HepG2 (cell line): ENCODE results near the gene MLX. TPM values are rescaled to one million over a fixed set of nuclear protein-coding genes. Genes with fewer than 3 reads are reported as not detected.

Experiments used
- ASH2L ChIP-seq: fragments of 300-600, 200-600 bp; sonication (generic); IDR thresholded peaks from 2 replicates; pipeline ENCODE4 v1.7.0; 2017; ENCODE audit warnings: low read depth, mild to moderate bottlenecking, moderate library complexity, mixed read lengths, low read length; ENCODE audit not compliant: insufficient read length
- BCL6 ChIP-seq: IDR thresholded peaks from 2 replicates; pipeline ENCODE4 v1.6.1; 2016; ENCODE audit warnings: missing genetic modification reagents, missing compliant biosample characterization
- EEA1 ChIP-seq: sonication (generic); formaldehyde crosslinking; IDR thresholded peaks from 2 replicates; pipeline ENCODE4 v1.5.1; 2020; ENCODE audit warnings: mild to moderate bottlenecking, missing genetic modification reagents, borderline replicate concordance
- ELF3 ChIP-seq: IDR thresholded peaks from 2 replicates; pipeline ENCODE4 v1.6.1; 2016; ENCODE audit warnings: missing genetic modification reagents, missing compliant biosample characterization
- ETV6 ChIP-seq: sonication (generic); formaldehyde crosslinking; conservative IDR thresholded peaks from 2 replicates; pipeline ENCODE4 v1.4.0; 2020; ENCODE audit warnings: missing genetic modification reagents
- HDAC2 ChIP-seq: sonication (generic); formaldehyde crosslinking; IDR thresholded peaks from 2 replicates; pipeline ENCODE4 v1.4.0; 2020; ENCODE audit warnings: missing genetic modification reagents
- HINFP ChIP-seq: sonication (generic); formaldehyde crosslinking; IDR thresholded peaks from 2 replicates; pipeline ENCODE4 v1.4.0; 2020; ENCODE audit warnings: low read depth, mild to moderate bottlenecking, missing genetic modification reagents
- IKZF1 ChIP-seq: fragments of 450-650 bp; IDR thresholded peaks from 2 replicates; pipeline ENCODE4 v1.7.1; 2016
- ISX ChIP-seq: sonication (generic); formaldehyde crosslinking; conservative IDR thresholded peaks from 2 replicates; pipeline ENCODE4 v1.5.0; 2020; ENCODE audit warnings: missing genetic modification reagents
- KDM2A ChIP-seq: sonication (generic); formaldehyde crosslinking; IDR thresholded peaks from 2 replicates; pipeline ENCODE4 v1.4.0; 2020; ENCODE audit warnings: low read depth, missing genetic modification reagents, borderline replicate concordance
- MYC ChIP-seq: sonication (generic); formaldehyde crosslinking; IDR thresholded peaks from 2 replicates; pipeline ENCODE4 v1.9.0; 2021; ENCODE audit warnings: missing genetic modification reagents, borderline replicate concordance
- NFKB2 ChIP-seq: sonication (generic); formaldehyde crosslinking; IDR thresholded peaks from 2 replicates; pipeline ENCODE4 v1.4.0; 2020; ENCODE audit warnings: missing genetic modification reagents, borderline replicate concordance
- RARG ChIP-seq: sonication (generic); formaldehyde crosslinking; IDR thresholded peaks from 2 replicates; pipeline ENCODE4 v1.4.0; 2020; ENCODE audit warnings: low read depth, mild to moderate bottlenecking, missing genetic modification reagents
- RFXANK ChIP-seq: IDR thresholded peaks from 2 replicates; pipeline ENCODE4 v1.6.1; 2016
- RXRA ChIP-seq: sonication (generic); formaldehyde crosslinking; IDR thresholded peaks from 2 replicates; pipeline ENCODE4 v1.5.1; 2020; ENCODE audit warnings: missing genetic modification reagents
- ZBTB8A ChIP-seq: sonication (generic); formaldehyde crosslinking; IDR thresholded peaks from 2 replicates; pipeline ENCODE4 v1.4.0; 2020; ENCODE audit warnings: mild to moderate bottlenecking, low read depth, missing genetic modification reagents, borderline replicate concordance
- ZFP1 ChIP-seq: IDR thresholded peaks from 2 replicates; pipeline ENCODE4 v1.6.1; 2016
- ZFP91 ChIP-seq: sonication (generic); formaldehyde crosslinking; IDR thresholded peaks from 2 replicates; pipeline ENCODE4 v1.9.0; 2022; ENCODE audit warnings: missing genetic modification reagents, mild to moderate bottlenecking, borderline replicate concordance
- ZFX ChIP-seq: sonication (generic); formaldehyde crosslinking; IDR thresholded peaks from 2 replicates; pipeline ENCODE4 v1.4.0; 2020; ENCODE audit warnings: mild to moderate bottlenecking, low read depth, missing genetic modification reagents, moderate library complexity
- ZNF33B ChIP-seq: sonication (generic); formaldehyde crosslinking; IDR thresholded peaks from 2 replicates; pipeline ENCODE4 v1.5.1; 2020; ENCODE audit warnings: mild to moderate bottlenecking, missing genetic modification reagents
- ZNF501 ChIP-seq: sonication (generic); formaldehyde crosslinking; IDR thresholded peaks from 2 replicates; pipeline ENCODE4 v1.5.1; 2020; ENCODE audit warnings: mild to moderate bottlenecking, moderate library complexity, missing genetic modification reagents
- ZNF598 ChIP-seq: sonication (generic); formaldehyde crosslinking; IDR thresholded peaks from 2 replicates; pipeline ENCODE4 v1.5.1; 2020; ENCODE audit warnings: mild to moderate bottlenecking, missing genetic modification reagents, borderline replicate concordance
- polyA plus RNA-seq, 8 experiments: library from polyadenylated mRNA; depleted of rRNA in 3 of 8; stranded (reverse) in 7 of 8; unstranded in 1 of 8; fragments of >200 nt; fragmentation: Illumina TruSeq in 4 of 8; extraction: Trizol in 4 of 8; gene quantifications; 2 replicates each; pipeline versions ENCODE4 v1.2.1 to v1.2.3, GENCODE V29; 2011 to 2016; ENCODE audit warnings: low read depth in 4 of 8, missing spikeins in 1 of 8, mixed read lengths in 1 of 8; ENCODE audit not compliant: insufficient read depth in 1 of 8
- total RNA-seq, 5 experiments: library from RNA; depleted of rRNA; stranded (reverse); fragments of >200 nt; fragmentation: Illumina TruSeq; extraction: Trizol; gene quantifications; 2 replicates each; pipeline ENCODE4 v1.2.3, GENCODE V29; 2016; ENCODE audit warnings: low read depth in 1 of 5
- TF ChIP-seq, protein P1 (sequence below): sonication (generic); formaldehyde crosslinking; IDR thresholded peaks from 2 replicates; pipeline ENCODE4 v1.5.1; 2020; ENCODE audit warnings: missing genetic modification reagents, mild to moderate bottlenecking, borderline replicate concordance
- TF ChIP-seq, protein P2 (sequence below): sonication (generic); formaldehyde crosslinking; IDR thresholded peaks from 2 replicates; pipeline ENCODE4 v1.4.0; 2020; ENCODE audit warnings: missing genetic modification reagents

MLX gene
- total and polyA plus RNA-seq, 2 of the 13 experiments (the other 11 are each of a cell fraction or from before 2014, with no cell fraction given): 38.9 to 74.4 TPM

DNA sequence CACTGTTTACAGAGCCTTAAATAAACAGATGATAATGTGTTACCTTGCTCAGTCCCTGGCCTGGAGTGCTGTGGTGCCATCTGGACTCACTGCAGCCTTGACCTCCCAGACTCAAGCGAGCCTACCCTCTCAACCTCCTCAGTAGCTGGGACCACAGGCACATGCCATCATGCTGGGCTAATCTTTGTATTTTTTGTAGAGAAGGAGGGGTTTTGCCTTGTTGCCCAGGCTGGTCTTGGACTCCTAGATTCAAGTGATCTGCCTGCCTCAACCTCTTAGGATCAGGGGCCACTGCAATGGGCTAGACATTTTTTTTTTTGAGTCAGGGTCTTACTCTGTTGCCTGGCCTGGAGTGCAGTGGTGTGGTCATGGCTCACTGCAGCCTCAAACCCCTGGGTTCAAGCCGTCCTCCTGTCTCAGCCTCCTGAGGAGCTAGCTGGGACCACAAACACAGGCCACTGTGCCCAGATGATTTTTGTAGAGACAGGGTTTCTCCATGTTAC lies 35.9 kb upstream of the MLX start (continued):
- TF ChIP-seq, protein P1, sequence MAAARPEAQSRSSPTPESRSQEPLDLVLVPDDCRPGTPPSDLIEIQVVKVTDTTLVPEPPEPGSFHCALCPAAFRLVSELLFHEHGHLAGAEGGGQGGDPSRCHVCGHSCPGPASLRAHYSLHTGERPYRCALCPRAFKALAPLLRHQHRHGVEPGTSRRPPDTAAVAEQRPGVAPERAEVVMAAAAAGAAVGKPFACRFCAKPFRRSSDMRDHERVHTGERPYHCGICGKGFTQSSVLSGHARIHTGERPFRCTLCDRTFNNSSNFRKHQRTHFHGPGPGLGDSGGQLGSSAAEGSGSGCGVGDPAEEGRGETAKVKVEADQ (CRISPR knock-in tag): peak; percentile 83; the same call in 1 of the 2 replicates
- TF ChIP-seq, protein P2, sequence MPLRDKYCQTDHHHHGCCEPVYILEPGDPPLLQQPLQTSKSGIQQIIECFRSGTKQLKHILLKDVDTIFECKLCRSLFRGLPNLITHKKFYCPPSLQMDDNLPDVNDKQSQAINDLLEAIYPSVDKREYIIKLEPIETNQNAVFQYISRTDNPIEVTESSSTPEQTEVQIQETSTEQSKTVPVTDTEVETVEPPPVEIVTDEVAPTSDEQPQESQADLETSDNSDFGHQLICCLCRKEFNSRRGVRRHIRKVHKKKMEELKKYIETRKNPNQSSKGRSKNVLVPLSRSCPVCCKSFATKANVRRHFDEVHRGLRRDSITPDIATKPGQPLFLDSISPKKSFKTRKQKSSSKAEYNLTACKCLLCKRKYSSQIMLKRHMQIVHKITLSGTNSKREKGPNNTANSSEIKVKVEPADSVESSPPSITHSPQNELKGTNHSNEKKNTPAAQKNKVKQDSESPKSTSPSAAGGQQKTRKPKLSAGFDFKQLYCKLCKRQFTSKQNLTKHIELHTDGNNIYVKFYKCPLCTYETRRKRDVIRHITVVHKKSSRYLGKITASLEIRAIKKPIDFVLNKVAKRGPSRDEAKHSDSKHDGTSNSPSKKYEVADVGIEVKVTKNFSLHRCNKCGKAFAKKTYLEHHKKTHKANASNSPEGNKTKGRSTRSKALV (CRISPR knock-in tag): peak; percentile 13
- TF ChIP-seq ZNF598 (CRISPR knock-in tag) (peak; percentile 77), MYC (CRISPR knock-in tag) (peak; percentile 87), RXRA (CRISPR knock-in tag) (peak; percentile 95), EEA1 (CRISPR knock-in tag) (0 out of 2 replicates have a peak, but pooled peaks have one; percentile 55), ZBTB8A (CRISPR knock-in tag) (0 out of 2 replicates have a peak, but pooled peaks have one; percentile 22), ELF3 (CRISPR knock-in tag) (peak; percentile 85), ZNF33B (CRISPR knock-in tag) (0 out of 2 replicates have a peak, but pooled peaks have one; percentile 84), HINFP (CRISPR knock-in tag) (peak; percentile 62), ASH2L (peak; percentile 61), RARG (CRISPR knock-in tag) (peak; percentile 22; the same call in 1 of the 2 replicates), ZNF501 (CRISPR knock-in tag) (no peak), KDM2A (CRISPR knock-in tag) (peak; percentile 80), BCL6 (peak; percentile 84), HDAC2 (CRISPR knock-in tag) (peak; percentile 97), ISX (CRISPR knock-in tag) (no peak), NFKB2 (CRISPR knock-in tag) (0 out of 2 replicates have a peak, but pooled peaks have one; percentile 37), RFXANK (CRISPR knock-in tag) (peak; percentile 51; the same call in 1 of the 2 replicates), IKZF1 (no peak), ZFP91 (peak; percentile 86; the same call in 1 of the 2 replicates), ZFX (CRISPR knock-in tag) (peak; percentile 81), ZFP1 (CRISPR knock-in tag) (0 out of 2 replicates have a peak, but pooled peaks have one; percentile 25), ETV6 (CRISPR knock-in tag) (no peak; the same call in 1 of the 2 replicates)
